ENCODE measurements around the gene HAUS8.

DNA sequence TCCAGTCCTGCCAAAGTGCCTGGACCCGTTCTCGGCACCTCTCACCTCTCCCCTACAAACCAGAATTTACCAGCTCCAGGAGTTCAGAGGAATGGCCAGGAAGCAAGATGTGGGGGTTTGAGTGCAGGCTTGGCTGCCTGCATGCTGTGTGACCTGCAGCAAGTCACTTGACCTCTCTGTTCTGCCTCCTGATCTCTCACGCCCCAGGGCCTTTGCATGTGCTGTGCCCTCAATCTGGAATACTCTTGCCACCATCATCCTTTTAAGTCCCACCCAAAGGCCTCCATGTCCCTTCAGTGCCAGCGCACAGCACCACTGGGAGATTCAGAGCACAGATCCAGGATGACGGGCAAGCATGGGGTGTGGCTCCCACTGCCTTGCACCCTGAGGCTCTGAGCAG is 43.7 kb upstream of the HAUS8 start:
- TF ChIP-seq, protein P1, sequence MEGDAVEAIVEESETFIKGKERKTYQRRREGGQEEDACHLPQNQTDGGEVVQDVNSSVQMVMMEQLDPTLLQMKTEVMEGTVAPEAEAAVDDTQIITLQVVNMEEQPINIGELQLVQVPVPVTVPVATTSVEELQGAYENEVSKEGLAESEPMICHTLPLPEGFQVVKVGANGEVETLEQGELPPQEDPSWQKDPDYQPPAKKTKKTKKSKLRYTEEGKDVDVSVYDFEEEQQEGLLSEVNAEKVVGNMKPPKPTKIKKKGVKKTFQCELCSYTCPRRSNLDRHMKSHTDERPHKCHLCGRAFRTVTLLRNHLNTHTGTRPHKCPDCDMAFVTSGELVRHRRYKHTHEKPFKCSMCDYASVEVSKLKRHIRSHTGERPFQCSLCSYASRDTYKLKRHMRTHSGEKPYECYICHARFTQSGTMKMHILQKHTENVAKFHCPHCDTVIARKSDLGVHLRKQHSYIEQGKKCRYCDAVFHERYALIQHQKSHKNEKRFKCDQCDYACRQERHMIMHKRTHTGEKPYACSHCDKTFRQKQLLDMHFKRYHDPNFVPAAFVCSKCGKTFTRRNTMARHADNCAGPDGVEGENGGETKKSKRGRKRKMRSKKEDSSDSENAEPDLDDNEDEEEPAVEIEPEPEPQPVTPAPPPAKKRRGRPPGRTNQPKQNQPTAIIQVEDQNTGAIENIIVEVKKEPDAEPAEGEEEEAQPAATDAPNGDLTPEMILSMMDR (IDR thresholded peaks at IDR 0.05) = no peak
- TF ChIP-seq EZH2 (IDR thresholded peaks at IDR 0.05; ENCODE audit: borderline replicate concordance, insufficient read depth, low read depth, low read length, poor library complexity, severe bottlenecking) = no peak
